ENCODE results near the gene FTH1. TPM values are rescaled to one million over a fixed set of nuclear protein-coding genes. Genes with fewer than 3 reads are reported as not detected.

Gene FTH1
- total and polyA plus RNA-seq, 2 of the 13 experiments (the other 11 are each of a cell fraction or from before 2014, with no cell fraction given) = 607 to 760 TPM

DNA sequence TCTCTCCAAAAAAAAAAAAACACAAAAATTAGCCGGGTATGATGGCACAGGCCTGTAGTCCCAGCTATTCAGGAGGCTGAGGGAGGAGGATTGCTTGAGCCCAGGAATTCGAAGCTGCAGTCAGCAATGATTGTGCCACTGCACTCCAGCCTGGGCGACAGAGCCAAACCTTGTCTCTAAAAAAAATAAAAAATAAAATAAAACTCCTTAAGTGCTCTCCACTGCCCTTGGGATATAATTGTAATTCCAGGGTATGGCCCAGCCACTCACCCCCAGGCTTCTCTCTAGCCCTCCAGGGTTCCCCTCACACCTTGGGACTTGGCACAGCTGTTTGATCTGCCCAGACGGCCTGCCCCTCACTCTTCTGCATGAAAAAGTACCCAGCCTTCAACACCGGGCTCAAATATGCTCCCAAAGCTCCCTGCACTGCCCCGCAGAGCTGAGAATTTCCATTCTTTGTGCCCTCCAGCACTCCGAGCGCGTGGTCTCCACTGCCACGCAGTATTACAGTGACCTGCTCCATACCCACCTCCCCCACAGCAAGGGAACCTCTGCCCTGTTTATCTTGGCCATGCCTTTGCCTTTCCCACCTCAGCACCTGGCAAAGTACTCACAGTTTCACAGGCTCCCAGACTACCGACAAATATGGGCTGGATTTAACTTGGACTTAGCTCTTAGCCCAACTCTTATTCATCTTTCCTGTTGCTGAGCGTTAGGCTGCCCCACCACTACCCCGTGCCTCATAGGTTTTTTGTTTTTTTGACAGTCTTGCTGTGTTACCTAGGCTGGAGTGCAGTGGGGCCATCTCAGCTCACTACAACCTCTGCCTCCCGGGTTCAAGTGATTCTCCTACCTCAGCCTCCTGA, 7.6 kb upstream of the FTH1 start (continued):
- TF ChIP-seq, protein P1, sequence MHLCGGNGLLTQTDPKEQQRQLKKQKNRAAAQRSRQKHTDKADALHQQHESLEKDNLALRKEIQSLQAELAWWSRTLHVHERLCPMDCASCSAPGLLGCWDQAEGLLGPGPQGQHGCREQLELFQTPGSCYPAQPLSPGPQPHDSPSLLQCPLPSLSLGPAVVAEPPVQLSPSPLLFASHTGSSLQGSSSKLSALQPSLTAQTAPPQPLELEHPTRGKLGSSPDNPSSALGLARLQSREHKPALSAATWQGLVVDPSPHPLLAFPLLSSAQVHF (CRISPR knock-in tag; IDR thresholded peaks at IDR 0.05) = no peak
- no peak for TF ChIP-seq AGO1 (IDR thresholded peaks at IDR 0.05; ENCODE audit: low read depth, low read length, poor library complexity, severe bottlenecking)
- no peak for TF ChIP-seq ZNF572 (CRISPR knock-in tag; IDR thresholded peaks at IDR 0.05)
- TF ChIP-seq BCL6 (CRISPR knock-in tag; IDR thresholded peaks at IDR 0.05) = peak; percentile 63
- TF ChIP-seq NR2C2 (CRISPR knock-in tag; IDR thresholded peaks at IDR 0.05; ENCODE audit: borderline replicate concordance) = no peak
- TF ChIP-seq, protein P2, sequence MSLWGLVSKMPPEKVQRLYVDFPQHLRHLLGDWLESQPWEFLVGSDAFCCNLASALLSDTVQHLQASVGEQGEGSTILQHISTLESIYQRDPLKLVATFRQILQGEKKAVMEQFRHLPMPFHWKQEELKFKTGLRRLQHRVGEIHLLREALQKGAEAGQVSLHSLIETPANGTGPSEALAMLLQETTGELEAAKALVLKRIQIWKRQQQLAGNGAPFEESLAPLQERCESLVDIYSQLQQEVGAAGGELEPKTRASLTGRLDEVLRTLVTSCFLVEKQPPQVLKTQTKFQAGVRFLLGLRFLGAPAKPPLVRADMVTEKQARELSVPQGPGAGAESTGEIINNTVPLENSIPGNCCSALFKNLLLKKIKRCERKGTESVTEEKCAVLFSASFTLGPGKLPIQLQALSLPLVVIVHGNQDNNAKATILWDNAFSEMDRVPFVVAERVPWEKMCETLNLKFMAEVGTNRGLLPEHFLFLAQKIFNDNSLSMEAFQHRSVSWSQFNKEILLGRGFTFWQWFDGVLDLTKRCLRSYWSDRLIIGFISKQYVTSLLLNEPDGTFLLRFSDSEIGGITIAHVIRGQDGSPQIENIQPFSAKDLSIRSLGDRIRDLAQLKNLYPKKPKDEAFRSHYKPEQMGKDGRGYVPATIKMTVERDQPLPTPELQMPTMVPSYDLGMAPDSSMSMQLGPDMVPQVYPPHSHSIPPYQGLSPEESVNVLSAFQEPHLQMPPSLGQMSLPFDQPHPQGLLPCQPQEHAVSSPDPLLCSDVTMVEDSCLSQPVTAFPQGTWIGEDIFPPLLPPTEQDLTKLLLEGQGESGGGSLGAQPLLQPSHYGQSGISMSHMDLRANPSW (CRISPR knock-in tag; IDR thresholded peaks at IDR 0.05; ENCODE audit: borderline replicate concordance) = no peak
- TF ChIP-seq ZC3H13 (CRISPR knock-in tag; IDR thresholded peaks at IDR 0.05) = no peak
- no peak for TF ChIP-seq RFX3 (CRISPR knock-in tag; IDR thresholded peaks at IDR 0.05)
- TF ChIP-seq PHF8 (CRISPR knock-in tag; IDR thresholded peaks at IDR 0.05) = peak; percentile 0; the same call in 1 of the 2 replicates
- no peak for TF ChIP-seq ETV6 (CRISPR knock-in tag; conservative IDR thresholded peaks at IDR 0.05)
- TF ChIP-seq, protein P3, sequence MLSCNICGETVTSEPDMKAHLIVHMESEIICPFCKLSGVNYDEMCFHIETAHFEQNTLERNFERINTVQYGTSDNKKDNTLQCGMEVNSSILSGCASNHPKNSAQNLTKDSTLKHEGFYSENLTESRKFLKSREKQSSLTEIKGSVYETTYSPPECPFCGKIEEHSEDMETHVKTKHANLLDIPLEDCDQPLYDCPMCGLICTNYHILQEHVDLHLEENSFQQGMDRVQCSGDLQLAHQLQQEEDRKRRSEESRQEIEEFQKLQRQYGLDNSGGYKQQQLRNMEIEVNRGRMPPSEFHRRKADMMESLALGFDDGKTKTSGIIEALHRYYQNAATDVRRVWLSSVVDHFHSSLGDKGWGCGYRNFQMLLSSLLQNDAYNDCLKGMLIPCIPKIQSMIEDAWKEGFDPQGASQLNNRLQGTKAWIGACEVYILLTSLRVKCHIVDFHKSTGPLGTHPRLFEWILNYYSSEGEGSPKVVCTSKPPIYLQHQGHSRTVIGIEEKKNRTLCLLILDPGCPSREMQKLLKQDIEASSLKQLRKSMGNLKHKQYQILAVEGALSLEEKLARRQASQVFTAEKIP (CRISPR knock-in tag; IDR thresholded peaks at IDR 0.05; ENCODE audit: borderline replicate concordance) = no peak
- peak; percentile 43 for TF ChIP-seq SOX5 (CRISPR knock-in tag; IDR thresholded peaks at IDR 0.05; ENCODE audit: borderline replicate concordance)
- TF ChIP-seq ZNF557 (CRISPR knock-in tag; IDR thresholded peaks at IDR 0.05) = no peak
- TF ChIP-seq ZNF570 (CRISPR knock-in tag; IDR thresholded peaks at IDR 0.05; ENCODE audit: borderline replicate concordance) = no peak
- no peak for TF ChIP-seq HOXA7 (CRISPR knock-in tag; IDR thresholded peaks at IDR 0.05)
- TF ChIP-seq CBX2 (IDR thresholded peaks at IDR 0.05; ENCODE audit: low read depth, low read length) = no peak
- no peak for TF ChIP-seq CBX2 (CRISPR knock-in tag; IDR thresholded peaks at IDR 0.05; ENCODE audit: low read depth)
- TF ChIP-seq, protein P4, sequence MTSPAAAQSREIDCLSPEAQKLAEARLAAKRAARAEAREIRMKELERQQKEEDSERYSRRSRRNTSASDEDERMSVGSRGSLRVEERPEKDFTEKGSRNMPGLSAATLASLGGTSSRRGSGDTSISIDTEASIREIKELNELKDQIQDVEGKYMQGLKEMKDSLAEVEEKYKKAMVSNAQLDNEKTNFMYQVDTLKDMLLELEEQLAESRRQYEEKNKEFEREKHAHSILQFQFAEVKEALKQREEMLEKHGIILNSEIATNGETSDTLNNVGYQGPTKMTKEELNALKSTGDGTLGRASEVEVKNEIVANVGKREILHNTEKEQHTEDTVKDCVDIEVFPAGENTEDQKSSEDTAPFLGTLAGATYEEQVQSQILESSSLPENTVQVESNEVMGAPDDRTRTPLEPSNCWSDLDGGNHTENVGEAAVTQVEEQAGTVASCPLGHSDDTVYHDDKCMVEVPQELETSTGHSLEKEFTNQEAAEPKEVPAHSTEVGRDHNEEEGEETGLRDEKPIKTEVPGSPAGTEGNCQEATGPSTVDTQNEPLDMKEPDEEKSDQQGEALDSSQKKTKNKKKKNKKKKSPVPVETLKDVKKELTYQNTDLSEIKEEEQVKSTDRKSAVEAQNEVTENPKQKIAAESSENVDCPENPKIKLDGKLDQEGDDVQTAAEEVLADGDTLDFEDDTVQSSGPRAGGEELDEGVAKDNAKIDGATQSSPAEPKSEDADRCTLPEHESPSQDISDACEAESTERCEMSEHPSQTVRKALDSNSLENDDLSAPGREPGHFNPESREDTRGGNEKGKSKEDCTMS (CRISPR knock-in tag; conservative IDR thresholded peaks at IDR 0.05) = no peak
- no peak for TF ChIP-seq ZZZ3 (CRISPR knock-in tag; IDR thresholded peaks at IDR 0.05; ENCODE audit: borderline replicate concordance)
- TF ChIP-seq TBX2 (CRISPR knock-in tag; IDR thresholded peaks at IDR 0.05; ENCODE audit: borderline replicate concordance) = peak; percentile 64; the same call in 1 of the 2 replicates
- TF ChIP-seq POLR2A (IDR thresholded peaks at IDR 0.05; ENCODE audit: insufficient read depth in 1 of 2, low read depth in 2 of 2, low read length in 2 of 2) = peak; percentile 61 to 66
- TF ChIP-seq JUN (CRISPR knock-in tag; IDR thresholded peaks at IDR 0.05) = 0 out of 2 replicates have a peak, but pooled peaks have one; percentile 19
- no peak for TF ChIP-seq TOE1 (CRISPR knock-in tag; IDR thresholded peaks at IDR 0.05)

All from HepG2 (cell line).